NCI-H82 treated with DMSO at 0.1 percent for 48 hours (cell line): ENCODE results near the gene TXNIP.

Source experiments
- DNase-seq: peaks from one replicate; lab custom pipeline; 2025; ENCODE audit not compliant: unreplicated experiment; lab: John Stamatoyannopoulos, UW

TXNIP gene

DNA sequence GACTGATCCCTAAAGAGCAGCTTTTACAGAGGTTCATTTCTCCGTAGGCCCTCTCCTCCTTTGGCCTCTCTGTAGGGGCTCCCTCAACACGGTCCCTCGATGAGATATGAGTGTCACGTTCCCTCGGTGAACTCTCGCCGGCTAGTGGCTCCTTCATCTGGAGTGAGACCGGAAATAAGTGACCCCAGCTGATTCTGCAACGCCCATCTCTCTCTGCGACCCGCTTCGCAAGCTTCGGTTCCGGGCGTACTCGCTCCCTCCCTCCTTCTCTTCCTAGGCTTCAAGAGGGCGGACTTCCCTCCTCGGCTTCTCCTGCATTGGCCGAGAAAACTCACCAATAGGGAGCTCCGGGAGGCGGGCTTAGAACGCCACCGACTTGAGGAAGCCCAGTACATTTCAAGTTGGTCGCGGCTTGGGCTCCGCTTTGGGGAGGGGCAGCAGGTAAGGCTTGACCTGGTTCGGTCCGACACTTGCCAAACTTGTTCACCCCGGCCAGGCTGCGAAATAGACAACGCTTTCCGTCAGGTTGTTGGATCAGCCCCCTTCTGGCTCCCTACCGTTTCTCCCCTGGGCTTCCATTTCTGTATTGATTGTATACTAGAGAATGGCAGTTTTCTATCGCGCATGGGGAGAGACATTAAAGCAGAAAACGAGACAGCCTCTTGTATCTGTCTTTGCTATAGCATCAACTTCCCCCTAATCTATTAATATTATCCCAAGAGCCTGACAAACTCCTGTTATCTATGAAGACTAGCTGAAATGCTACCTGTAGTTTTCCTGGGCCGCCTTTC, 31.9 kb downstream of the TXNIP start, which contains the start of the genes ANKRD34A and POLR3GL:
Gene ANKRD34A (minus strand): TSS at position 248 of the 791 bp plus-strand sequence. CDS start 2,816 bp downstream, outside the sequence.
Gene POLR3GL (plus strand): TSS at position 363 of the 791 bp plus-strand sequence. CDS start 10,176 bp downstream, outside the sequence.
- DNase-seq: peak; percentile 92

- no peak for DNase-seq
These were observed 32.9 kb downstream of the TXNIP start for GRCh38 chr1:145963265-145964019.

- DNase-seq: no peak
These were observed 33.9 kb downstream of the TXNIP start for GRCh38 chr1:145962157-145963102.

DNA sequence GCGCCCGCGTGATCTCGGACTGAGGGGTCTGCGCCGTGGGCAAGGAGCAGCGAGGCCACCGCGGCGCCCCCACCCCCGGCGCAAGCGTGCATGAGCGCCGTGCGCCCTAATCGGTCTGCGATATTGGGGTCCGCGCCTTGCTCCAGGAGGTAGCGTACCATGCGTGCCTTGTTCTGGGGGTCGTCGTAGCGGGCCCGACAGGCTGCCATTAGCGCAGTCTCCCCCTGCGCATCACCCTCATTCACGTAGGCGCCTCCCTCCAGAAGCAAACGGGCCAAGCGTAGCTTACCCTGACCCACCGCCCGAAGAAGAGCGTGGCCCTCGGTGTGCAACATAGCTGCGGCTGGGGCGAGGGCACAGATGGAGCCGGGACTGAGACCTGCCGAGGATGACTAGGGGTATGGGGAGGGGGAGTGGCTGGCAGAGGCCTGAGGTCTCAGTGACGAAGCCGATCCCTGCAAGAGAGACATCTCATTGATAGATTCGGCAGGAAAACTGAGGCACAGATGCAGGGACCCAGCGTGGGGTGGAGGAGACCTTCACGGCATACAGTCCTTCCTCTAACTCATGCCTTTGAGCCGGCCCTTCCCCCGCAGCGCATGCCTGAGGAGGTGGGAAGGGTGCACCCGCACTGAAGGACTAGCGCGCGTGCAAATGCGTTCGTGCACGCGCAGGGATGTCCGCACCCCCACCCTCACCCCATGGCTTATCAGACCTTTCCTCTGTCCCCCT, 34.8 kb downstream of the TXNIP start:
- DNase-seq: peak; percentile 29

DNA sequence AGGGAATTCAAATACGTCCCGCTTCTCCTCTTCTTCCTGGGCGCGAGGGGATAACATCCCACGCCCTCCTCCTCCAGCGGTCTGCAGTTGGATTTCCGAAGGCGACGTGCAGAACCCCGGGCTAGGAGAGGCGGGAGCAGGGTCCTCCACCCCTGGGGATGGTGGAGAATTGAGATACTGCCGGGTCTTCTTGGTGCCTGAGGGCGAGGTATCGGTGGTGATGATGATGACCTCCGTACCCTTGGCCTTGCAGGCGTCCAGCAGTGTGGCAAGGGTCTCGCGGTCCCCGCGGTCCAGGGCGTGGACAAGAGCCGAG, 35.3 kb downstream of the TXNIP start:
- DNase-seq: no peak

GRCh38 chr1:145960468-145961108, 35.8 kb downstream of the TXNIP start:
- DNase-seq: peak; percentile 67

DNA sequence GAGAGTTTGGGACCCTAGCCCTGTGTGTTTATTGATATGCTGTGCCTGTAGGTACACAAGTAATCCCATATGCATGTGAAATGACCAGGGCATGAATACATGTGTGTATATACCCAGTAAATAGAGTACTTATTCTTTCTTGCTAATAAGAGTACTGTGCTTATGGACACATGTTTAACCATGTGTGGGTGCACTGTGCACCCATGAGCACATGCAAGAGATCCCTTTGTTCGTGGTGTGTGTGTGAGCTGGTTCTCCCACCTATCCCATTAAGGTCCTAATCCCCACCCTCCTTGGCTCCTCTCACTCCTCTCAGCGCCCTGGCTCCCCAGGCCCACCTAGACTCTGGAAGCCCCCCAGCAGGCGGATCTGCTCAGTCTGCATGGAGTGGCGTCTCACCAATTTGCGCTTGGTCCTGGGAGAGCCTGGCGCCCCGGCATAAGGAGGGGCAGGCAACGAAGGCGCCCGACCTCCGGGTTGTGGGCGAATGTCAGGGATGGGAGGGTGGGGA, 36.4 kb downstream of the TXNIP start:
- DNase-seq: peak; percentile 52

GRCh38 chr1:145959333-145959732, 37.0 kb downstream of the TXNIP start:
- no peak for DNase-seq

GRCh38 chr1:145958734-145959133, 37.6 kb downstream of the TXNIP start:
- no peak for DNase-seq

DNA sequence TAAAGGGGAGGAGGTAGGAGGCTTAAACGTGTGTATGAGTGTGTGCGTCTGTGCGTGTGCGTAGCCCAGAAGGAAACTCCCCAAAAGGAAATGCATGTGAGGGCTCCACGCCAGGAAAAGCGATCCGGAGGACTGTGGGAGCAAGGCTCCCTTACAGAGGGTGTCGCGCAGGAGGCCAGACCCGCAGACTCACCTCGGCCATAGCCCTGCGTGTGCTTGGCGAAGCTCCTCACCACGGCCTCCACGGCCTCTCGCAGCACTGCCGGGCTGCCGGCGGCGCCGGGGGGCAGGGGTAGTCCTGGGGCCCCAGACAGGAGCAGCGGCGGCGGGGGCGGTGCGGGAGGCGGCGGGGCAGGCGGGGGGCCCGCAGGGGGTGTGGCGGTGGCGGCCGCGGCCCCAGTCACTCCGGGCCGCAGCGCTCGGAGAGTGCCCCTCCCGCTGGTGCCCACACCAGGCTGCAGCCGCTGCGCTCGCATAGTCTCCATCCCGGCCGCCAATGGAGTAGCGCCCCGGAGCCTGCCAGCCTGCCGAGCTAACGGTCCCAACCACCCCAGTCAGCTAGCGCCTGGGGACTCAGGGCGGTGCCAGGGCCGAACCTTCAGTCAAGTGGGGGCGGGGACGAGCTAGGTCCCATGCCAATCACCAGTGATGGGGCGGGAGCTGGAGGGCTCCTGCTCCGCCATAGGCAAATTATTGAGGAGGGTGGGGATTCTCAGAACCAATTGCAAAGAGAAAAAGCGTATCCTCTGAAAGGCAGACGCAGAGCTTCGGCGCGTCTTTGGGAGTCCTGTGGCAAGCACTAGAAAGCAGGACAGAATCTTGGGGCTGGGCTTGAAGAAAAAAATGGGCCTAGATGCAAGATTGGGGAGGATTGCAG, 38.7 kb downstream of the TXNIP start, which contains the start of gene LIX1L:
Gene LIX1L (minus strand): TSS at position 575 of the 877 bp plus-strand sequence. CDS start 90 bp downstream, at position 485.
- peak; percentile 96 for DNase-seq

- no peak for DNase-seq
These were observed 39.5 kb downstream of the TXNIP start for GRCh38 chr1:145956781-145957442.

GRCh38 chr1:145956361-145956760, 40.0 kb downstream of the TXNIP start:
- DNase-seq: no peak

DNA sequence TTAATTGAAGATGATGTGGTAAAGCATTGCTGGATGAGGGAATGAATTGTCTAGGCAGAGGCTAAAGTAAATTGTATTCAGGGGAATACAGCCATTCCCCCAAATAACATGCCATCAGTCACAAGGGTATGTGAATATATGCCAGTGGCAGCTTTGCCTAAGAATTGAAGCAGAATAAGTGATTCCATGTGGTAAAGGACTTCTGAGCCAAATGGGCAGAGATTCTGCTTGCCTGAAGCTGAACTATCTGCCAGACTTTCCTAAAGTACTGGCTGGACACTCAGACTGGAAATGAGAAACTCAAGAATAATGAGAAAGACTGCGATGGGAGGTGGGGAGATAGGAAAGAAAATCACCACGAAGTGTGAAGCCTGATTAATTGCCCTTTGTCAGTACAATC, 40.9 kb downstream of the TXNIP start:
- no peak for DNase-seq

DNA sequence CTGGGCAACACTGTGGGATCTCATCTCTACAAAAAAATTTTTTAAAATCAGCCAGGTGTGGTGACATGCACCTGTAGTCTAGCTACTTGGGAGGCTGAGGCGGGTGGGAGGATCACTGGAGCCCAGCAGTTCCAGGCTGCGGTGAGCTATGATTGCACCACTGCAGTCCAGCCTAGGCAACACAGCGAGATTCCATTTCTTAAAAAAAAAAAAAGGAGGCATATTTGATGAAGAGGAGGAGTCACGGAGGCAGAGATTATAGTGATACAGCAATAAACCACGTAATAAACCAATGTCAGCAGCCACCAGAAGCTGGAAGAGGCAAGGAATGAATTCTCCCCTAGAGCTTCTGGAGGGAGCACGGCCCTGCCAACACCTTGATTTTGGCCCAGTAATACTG, 42.5 kb downstream of the TXNIP start:
- no peak for DNase-seq

DNA sequence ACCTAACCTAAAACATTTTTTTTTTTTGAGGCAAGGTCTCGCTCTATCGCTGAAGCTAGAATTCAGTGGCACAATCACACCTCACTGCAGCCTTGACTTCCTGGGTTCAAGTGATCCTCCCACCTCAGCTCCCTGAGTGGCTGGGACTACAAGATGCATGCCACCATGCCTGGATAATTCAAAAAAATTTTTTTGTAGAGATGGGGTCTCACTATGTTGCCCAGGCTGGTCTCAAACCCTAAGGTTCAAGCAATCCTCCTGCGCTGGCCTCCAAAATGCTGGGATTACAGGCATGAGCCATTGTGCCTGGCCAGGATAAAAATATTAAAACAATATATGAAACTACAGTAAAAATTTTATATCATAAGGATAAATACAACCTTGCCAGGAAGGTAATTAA, 43.5 kb downstream of the TXNIP start:
- DNase-seq: no peak

GRCh38 chr1:145951526-145951925, 44.9 kb downstream of the TXNIP start:
- no peak for DNase-seq

- DNase-seq: peak; percentile 55
These were observed 47.2 kb downstream of the TXNIP start for GRCh38 chr1:145949219-145949618.

DNA sequence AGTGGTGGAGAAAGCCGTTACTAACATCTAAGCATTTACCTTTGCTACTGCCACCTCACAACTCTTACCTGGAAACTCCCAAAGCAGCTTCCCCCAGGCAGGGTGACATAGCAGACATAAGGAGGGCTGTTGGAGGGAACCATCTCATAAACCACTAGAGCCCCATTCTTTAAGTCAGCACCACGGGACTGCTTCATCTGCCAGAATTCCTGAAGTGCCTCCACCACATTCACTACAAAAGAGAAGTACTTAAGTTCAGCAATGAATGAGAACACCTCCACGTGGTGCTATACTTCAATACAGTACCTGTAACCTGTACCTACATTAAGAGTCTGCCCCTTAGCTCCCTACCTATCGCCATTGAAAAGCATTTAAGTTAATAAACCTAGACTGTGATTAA, 48.8 kb downstream of the TXNIP start:
- DNase-seq: no peak
